GM18907 (cell line): ENCODE measurements around the gene LIX1L.
A peak's percentile ranks its signal among the peaks of the same experiment; 100 is the strongest.
"Not testable (repeated sequence)": the region's sequence is repeated elsewhere in the genome, so short reads cannot be mapped to it uniquely, and the experiment has no call there.

Source experiments
- ATAC-seq: cut with Tn5 transposase; IDR thresholded peaks from one replicate; pipeline ENCODE4 v1.9.1; 2021; ENCODE audit warnings: mild to moderate bottlenecking, moderate library complexity; ENCODE audit not compliant: unreplicated experiment

Gene LIX1L

DNA sequence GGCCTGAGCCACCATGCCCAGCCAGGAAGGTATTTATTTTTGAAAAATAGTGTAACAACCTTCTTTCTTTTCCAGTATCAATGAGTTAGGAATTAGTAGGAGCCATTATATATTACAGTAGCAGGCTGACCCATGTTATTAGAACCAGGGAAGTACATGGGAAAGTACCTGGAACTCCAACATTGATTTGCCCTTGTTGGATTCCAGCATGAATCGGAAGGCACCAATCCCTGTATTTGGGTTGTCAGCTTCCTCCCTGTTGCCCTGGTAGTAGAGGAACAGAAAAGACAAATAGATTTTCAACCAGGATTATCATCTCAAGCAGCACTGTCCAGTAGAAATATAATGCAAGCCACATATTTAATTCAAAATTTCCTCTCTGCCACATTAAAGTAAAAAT lies 20.4 kb downstream of the LIX1L start:
- ATAC-seq: no peak

DNA sequence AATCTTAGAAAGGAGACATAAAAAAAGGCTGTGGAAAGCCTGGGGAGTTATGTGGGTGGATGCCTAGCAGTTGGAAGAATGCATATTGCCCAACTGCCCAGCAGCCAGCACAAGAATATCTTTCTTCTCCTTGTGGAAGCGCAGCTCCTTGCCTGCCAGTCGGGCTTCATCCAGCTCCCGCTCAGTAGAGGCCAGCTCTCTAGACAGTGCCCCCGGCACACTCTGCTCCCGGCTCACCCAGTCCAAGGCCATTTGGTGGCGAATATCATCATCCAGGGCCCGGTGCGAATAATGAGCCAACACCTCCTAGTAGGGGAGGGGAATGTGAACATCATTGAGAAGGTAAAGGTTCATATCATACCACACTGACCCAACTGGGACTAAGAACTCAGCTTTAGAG lies 21.6 kb downstream of the LIX1L start:
- no peak for ATAC-seq

DNA sequence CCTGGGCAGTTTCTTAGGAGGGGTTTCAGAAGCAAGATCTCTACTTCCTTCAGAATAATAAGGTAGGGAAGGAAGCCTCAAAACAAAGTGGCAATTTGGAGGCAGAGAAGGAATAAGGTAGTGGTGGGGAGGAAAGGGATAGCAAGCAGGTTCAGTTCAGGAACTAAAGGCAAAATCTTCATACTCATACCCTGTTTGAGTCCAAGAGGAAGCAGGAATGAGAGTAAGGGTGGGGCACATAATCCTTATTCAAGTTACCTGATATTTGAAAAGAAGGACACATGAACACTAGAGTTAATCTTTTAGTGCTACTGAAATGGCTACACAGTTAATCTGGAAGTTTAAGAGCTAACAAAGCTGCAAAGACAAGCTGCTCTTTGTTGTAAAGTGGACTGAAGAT lies 22.1 kb downstream of the LIX1L start:
- no peak for ATAC-seq

DNA sequence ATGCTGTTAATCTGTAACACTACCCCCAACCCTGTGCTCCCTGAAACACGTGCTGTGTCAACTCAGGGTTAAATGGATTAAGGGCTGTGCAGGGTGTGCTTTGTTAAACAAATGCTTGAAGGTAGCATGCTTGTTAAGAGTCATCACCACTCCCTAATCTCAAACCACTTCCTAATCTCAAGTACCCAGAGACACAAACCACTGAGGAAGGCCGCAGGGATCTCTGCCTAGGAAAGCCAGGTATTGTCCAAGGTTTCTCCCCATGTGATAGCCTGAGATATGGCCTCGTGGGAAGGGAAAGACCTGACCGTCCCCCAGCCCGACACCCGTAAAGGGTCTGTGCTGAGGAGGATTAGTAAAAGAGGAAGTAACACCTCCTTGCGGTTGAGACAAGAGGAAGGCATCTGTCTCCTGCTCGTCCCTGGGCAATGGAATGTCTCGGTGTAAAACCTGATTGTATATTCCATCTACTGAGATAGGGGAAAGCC lies 25.3 kb downstream of the LIX1L start:
- ATAC-seq: not testable (repeated sequence)

DNA sequence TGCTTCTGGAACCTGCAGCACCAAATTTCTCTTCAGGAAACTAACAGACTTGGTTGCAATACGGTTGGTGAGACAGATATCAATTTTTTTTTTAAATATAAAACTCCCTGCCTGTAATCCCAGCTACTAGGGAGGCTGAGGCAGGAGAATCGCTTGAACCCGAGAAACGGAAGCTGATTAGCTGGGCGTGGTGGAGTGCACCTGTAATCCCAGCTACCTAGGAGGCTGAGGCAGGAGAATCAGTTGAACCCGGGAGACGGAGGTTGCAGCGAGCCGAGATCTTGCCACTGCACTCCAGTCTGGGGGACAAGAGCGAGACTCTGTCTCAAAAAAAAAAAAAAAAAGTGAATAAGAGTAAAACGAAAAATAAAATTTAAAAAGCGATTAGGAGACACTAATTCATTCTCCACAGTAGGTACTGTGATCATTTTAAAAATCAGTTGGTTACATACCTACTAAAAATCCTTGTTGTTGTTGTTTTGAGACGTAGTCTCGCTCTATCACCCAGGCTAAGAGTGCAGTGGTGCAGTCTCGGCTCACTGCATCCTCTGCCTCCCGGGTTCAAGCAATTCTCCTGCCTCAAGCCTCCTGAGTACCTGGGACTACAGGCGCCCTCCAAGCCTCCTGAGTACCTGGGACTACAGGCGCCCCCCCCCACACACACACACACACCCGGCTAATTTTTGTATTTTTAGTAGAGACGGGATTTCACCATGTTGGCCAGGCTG lies 29.7 kb downstream of the LIX1L start:
- ATAC-seq: no peak

DNA sequence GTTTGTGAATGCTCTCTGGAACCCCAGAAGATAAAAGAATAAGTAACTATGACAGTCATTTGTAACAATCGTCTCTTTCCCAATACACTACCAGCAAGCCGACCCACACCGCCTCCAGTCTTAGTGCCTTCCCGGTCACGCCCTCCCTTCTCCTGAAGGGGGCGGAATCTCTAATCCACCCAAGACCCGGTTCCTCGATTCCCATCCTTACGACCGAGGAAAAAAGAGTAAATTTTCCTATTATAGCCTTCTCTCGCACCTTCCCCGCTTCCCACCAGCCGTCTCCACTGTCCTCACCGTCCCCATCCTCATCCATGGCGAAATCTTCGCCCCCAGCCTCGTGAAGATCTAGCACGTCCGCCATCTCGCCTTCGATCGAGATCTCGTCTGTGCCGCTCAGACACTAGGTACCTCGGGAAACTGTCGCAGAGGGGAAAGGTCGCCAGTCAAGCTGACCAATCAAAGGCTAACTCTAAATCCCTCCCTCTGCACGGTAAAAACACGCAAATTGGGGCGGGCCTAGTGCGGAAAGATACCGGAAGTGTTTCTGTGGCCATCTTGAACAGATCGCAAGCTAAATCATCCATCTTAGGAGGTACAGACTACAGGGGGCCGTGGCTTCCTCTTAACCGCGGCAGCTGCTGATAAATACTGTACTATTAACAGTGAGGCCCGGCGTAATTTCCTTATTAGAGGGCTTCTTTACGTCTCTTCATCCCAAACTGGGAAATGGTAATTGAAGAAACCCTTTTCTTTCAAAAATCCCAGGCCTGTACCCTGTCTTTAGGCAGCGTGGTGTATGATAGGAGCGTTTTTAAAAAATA lies 30.5 kb downstream of the LIX1L start, which contains the start of gene RBM8A:
Gene RBM8A (minus strand): TSS at position 422 of the 824 bp plus-strand sequence. CDS start 58 bp downstream, at position 364.
- peak; percentile 95 for ATAC-seq

DNA sequence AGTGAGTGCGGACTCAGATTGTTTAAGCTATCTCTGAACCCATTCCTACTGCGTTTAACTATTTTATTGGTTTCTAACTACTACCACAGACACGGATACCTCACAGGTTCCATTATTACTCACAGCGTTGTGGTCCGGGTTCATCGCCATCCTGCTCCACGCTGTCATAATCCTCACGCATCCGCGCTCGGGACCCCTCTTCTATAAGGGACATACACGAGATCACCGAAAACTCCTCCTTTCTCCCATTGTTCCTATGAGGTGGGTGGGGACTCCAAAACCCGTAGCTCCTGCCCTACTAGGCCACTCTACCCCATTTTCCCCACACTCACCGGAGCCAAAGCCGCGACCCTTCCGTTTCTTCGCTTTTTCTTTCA lies 31.1 kb downstream of the LIX1L start:
- peak; percentile 19 for ATAC-seq

DNA sequence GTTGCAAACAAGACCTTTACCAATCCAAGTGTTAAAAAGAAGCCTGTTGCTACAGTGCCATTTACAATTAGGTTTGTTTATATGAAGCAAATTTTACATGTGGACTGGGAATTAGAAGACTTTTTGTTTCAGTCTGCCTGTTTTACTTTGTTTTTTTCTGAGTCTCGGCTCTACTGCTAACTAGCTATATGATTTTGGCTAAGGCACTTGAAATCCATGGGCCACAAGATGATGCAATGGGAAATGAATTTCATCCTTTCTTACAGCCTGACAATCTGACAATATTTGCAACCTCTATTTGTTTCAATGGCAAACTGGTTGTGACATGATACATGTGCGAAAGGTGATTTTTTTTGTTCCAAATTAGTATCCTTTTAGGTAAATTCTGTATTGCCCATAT lies 35.6 kb downstream of the LIX1L start:
- ATAC-seq: no peak

DNA sequence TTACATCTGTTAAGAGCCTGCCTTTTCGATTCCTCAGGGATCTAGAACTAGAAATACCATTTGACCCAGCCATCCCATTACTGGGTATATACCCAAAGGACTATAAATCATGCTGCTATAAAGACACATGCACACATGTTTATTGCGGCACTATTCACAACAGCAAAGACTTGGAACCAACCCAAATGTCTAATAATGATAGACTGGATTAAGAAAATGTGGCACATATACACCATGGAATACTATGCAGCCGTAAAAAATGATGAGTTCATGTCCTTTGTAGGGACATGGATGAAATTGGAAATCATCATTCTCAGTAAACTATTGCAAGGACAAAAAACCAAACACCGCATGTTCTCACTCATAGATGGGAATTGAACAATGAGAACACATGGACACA lies 37.5 kb downstream of the LIX1L start:
- not testable (repeated sequence) for ATAC-seq

DNA sequence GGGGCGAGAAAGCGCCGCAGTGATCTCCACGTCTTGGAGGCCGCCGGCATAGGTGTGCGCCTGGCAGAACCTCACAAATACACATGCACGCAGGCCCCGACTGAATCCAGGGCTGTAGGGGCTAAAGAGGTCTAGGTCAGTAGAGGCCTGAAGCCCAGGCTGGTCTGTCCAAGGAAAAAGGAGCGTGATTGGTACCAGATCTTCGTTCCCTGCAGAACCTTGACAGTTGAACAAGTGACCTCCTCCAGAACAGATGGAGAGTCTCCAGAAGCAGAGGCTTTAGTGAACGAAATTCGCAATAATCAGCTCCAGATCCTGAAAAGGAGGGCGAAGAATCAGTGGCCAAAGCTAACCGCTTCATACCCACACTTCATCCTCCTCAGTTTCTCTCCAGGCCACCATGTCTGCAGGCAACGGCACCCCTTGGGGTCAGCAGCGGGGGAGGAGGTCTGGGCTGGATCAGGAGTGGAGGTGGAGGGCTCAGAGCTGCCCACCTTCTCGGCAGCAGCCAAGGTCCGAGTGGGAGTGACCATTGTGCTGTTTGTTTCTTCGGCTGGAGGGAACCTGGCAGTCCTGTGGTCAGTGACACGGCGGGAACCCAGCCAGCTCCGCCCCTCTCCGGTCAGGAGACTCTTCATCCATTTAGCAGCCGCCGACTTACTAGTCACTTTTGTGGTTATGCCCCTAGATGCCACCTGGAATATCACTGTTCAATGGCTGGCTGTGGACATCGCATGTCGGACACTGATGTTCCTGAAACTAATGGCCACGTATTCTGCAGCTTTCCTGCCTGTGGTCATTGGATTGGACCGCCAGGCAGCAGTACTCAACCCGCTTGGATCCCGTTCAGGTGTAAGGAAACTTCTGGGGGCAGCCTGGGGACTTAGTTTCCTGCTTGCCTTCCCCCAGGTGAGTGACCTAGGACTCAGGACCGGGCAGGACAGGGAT lies 38.6 kb downstream of the LIX1L start:
- ATAC-seq: peak; percentile 25

DNA sequence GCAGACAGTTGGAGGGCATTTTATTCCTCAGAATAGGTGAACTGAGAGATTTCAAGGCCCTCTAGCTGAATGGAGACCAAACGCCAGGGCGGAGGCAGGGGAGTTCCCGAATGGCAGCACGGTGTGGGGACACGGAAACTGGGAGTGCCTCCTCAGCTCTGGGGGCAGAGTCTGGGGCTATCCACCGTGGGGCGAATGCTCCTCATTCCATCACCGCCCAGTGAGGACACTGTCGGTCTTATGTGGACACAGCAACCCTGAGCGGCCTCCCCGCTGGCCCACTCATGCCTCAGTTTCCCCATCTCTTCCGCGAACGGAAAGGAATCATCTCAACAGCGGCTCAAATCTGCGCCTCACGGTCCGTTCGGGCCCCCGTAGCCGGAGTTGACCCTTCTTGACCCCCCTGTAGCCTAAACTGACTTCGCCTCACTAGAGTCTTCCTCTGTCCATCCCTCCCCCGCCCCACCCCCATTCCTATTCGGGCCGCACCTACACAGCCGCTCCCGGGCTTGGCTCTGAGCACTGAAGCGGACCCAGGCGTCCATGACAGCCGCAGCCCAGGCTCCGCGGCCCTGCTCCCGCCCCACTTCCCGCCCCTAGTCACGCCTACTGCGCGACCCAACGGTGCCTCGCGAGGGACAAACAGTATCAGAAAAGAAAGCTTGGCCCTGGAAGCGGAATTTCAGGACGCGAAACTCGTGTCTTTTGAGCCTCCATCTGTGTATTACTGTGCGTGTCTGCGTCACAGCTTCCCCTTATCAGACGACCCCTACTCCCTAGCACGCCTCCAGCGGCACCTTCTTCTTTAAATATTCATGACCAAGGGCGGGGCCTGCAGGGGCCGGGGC lies 39.4 kb downstream of the LIX1L start, which contains the start of gene PEX11B:
Gene PEX11B (minus strand): TSS at position 574 of the 848 bp plus-strand sequence. CDS start 29 bp downstream, at position 545.
- peak; percentile 83 for ATAC-seq

DNA sequence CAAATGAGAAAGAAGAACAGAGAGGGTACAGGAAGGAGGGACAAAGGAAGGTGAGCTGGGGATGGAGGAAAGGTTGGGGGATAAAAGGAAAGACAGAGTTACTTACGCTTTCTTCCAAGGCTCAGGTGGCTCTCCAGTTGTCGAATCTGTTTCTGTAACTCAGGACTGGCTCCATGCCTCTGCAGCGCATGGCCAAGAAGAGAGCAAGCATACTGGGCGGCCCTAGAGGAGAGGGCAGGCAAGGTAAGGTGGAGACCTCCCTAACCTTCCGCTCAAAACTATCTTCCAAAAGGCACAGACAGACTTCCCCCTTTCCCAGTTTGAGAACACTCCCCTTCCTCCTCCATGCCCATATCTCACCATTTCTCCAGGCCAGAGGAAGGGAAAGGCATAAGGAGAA lies 40.2 kb downstream of the LIX1L start:
- no peak for ATAC-seq

DNA sequence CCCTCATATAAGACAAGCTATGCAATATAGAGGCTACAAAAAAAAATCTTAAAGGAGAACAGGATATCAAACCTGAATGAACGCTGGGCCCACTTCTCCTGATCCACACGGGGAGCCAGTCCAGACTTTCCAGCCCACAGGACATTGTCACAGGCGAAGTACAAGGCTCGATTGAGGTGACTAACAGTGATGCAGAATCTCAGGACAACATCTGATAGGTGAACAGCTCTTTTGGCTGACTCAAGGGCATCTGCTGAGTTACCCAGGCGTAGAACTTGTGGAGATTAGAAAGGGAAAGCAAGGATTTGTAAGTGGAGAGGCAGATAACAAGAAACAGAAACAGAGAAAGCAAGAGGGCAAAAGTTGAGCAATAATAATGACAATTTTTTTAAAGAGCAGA lies 41.1 kb downstream of the LIX1L start:
- no peak for ATAC-seq

DNA sequence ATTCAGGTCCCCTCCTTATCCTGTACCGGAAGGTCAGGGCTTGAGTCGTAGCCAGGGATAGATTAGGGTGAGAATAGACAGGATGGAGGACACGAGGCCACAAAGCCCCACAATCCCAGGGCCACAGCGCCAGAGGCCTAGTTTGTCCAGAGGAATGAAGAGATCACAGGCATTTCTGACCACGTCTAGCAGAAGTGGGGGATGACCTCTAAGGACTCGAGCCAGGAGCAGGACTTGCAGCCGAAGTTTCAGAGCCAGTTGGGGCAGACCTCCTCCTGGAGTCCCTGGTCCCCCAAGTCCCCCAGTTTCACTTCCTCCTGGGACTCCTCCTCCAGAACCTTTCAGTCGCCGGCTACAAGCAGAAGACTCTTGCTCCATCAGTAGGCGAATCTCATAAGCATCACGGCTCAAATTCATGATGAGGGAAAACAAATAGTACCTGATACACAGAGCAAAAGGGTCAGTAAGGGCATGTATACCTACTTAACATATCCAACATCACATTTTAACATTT lies 45.6 kb downstream of the LIX1L start:
- ATAC-seq: no peak

DNA sequence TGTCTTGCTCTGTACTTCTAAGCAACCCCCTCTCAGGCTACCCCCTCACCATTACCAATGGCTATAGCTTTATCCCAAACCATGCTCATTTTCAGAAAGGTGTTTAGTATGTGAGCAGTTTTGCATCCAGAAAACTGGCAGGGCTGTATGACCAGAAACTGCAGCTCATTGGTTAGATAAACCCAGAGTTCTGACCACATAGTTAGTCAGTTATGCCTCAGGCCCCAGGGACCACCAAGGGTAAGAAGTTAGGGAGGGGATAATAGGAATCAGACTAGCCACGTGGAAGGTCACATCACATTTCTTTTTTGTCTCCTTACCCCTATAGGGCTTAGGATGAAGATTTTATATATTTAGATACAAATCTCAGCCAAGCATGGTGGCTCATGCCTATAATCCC lies 49.2 kb downstream of the LIX1L start:
- no peak for ATAC-seq

DNA sequence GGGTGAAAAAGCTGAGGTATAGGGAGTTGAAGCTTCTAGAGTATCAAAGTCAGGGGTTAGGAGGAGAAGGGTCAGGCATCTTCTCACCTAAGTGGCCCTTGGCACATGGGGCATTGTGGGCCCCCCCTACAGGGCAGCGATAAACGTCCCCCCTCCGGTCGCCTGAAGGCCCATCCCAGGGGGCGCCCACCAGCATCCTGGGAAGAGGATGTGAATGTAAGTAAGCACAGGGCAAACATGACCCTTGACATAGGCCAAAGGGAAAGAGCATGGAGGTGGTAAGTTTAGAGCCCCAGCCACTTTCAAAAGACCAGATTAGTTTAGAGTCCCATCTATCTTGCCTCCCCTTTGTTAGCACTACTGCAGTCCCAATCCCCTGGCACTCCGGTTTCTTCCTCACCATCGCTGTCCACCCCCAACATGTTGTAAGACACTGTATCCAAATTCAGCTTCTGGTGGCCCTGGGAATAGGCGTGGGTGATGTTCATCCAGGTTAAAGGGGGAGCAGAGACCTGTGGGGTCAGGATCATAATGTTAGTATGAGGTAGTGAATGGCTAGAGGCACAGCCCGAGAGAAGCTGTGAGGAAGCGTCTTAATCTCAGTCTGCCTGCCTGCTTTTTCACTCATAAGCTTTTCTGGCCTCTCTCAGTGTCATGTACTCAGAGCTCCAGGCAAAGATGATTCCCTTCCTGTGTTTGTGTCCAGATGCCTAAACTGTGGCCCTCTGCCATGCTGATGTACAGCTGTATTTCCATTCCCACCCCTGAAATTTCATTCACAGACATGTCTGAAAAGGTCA lies 50.7 kb downstream of the LIX1L start:
- ATAC-seq: no peak

DNA sequence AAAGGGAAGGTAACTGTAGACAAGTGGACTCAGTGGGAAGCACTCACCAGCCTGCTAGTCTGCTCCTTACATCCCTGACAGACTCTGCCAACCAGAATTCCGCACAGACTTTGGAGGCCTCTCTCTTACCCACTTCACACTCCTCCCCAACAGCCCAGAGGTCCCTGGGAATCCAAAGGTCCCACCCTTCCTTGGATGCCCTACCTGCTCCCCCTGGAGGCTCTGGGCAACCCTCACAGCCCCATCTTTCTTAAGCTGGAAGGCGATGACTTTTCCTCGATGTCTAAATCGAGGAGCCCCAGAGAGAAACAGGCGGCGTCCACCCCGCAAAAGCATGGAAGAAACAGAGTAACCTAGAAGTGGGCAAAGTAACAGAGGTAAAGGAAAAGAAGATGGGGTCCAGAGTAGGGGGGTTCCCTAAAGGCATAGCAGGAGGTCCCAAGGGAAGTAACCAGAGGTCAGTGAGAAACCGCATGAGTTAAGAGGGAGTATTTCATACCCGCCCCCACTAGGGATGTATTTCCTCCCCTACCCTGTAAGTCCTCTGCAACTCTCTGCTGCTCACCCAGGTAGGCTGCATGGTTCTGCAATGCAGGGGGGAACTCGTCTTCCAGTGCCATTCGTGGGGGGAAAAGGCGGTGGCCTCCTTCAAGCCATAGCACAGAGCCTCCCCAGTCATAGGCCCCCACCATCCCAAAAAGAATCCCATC lies 56.4 kb downstream of the LIX1L start:
- ATAC-seq: no peak

DNA sequence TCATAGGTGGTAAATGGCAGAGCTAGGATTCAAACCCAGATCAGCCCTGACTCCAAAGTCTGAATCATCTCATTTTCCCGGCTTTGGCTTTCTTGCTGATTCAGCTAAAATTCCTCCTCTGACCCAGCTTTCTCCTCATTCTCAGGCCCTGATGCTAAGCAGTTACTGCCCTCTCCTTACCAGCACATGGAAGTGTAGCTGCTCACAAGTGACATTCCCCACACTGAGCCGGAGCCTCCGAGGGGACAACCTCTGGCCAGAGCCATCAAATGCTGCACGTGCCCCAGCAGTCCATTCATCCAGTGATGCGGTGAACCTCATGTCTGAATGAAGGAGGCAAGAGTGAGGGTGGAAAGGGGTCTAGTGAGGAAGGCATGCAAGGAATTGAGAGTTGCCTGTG lies 59.1 kb downstream of the LIX1L start:
- ATAC-seq: no peak
